ENCODE data around the gene H2BW1.
"Not testable (repeated sequence)": the region's sequence is repeated elsewhere in the genome, so short reads cannot be mapped to it uniquely, and the experiment has no call there.

The H2BW1 gene, protein sequence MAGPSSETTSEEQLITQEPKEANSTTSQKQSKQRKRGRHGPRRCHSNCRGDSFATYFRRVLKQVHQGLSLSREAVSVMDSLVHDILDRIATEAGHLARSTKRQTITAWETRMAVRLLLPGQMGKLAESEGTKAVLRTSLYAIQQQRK

GRCh38 chrX:104013606-104014005 is at the start of gene H2BW1:
Gene H2BW1, minus strand, starts transcription at chrX:104013708. Its CDS starts 132 bp downstream, at chrX:104013576.
- DNase-seq: no peak

DNA sequence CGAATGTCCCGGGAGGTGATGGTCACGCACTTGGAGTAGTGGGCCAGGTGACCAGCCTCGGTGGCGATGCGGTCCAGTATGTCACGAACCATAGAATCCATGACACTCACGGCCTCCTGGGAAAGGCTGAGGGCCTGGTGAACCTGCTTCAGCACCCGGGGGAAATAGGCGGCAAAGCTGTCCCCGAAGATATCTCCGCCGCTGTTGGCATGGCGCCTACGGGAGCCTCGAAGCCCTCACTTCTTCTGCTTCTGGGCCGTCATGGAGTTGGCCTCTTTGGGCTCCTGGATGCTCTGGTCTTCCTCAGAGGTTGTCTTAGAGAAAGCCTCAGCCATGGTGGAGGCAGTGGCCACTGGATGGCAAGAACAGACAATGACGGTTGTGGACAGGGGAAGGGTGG is 49.1 kb upstream of the H2BW1 start:
- DNase-seq: not testable (repeated sequence)

DNA sequence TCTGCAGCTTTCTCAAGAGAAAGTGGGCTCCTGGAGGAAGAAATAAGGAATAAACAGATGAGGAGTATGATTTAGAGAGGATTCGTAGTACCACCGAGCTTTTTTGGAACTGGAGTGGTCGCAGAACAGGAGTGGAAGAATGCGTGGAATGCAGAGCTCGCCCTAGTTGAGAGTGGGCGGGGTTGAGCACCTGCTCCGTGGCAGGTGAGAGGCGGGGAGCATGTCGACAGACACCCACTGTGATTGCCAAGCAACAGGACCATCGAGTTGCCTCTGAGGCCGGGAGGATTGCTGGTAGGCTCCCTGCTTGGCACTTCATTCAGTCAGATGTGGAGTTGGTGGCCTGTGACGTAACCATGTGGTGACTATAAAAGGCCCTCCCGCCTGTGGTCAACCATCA is 41.4 kb upstream of the H2BW1 start:
- DNase-seq: not testable (repeated sequence)

DNA sequence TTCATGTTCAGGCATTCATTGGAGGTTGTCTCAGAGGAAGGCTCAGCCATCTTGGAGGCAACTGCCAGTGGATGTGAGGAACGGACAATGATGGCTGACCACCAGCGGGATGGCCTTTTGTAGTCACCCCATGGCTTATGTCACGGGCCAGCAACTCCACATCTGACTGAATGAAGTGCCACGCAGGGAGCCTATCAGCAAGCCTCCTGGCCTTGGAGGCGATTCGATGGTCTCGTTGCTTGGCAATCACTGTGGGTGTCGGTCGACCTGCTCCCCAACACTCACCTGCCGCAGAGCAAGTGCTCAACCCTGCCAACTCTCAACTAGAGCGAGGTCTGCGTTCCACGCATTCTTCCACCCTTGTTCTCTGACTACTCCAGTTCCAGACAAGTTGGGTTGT is 33.7 kb upstream of the H2BW1 start:
- DNase-seq: no peak

- DNase-seq: no peak
Measured at GRCh38 chrX:104045642-104046041, 32.1 kb upstream of the H2BW1 start.

GRCh38 chrX:104041003-104041402 is 27.5 kb upstream of the H2BW1 start:
- DNase-seq: no peak

DNA sequence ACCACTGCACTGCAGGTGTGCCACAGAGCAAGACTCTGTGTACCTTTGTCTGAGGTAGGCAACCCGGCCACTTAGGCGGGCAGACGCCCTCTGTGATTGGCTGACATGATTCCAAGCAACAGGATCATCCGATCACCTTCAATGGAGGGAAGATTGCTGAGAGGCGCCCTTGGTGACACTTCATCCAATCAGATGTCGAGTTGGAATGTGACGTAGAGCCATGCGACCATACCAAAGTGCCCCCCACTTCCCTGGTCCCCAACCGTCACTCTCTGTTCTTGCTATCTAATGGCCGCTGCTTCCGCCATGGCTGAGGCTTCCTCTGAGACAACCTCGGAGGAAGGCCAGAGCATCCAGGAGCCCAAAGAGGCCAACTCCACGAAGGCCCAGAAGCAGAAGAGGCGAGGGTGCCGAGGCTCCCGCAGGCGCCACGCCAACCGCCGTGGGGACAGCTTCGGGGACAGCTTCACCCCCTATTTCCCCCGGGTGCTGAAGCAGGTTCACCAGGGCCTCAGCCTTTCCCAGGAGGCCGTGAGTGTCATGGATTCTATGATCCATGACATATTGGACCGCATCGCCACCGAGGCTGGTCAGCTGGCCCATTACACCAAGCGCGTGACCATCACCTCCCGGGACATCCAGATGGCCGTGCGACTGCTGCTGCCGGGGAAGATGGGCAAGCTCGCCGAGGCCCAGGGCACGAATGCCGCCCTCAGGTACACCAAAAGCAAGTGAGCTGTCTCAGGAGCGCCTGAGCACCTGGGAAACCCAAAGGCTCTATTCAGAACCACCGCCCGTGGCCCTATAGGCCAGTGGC is 26.4 kb upstream of the H2BW1 start, which contains the start of gene H2BW2:
Gene H2BW2 (plus strand): TSS at position 268 of the 817 bp plus-strand sequence. CDS start 39 bp downstream, at position 307.
- DNase-seq: no peak

GRCh38 chrX:104018126-104018525 is 4.6 kb upstream of the H2BW1 start:
- no peak for DNase-seq

DNA sequence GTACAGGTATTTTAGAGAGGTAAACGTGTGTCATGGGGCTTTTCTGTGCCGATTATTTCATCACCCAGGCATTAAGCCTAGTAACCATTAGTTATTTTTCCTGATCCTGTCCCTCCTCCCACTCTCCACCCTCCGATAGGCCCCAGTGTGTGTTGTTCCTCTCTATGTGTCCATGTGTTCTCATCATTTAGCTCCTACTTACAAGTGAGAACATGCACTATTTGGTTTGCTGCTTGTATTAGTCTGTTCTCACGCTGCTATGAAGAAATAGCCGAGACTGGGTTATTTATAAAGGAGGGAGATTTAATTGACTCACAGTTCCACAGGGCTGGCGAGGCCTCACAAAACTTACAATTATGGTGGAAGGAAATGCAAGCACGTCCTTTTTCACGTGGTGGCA is 2.1 kb upstream of the H2BW1 start:
- DNase-seq: not testable (repeated sequence)

DNA sequence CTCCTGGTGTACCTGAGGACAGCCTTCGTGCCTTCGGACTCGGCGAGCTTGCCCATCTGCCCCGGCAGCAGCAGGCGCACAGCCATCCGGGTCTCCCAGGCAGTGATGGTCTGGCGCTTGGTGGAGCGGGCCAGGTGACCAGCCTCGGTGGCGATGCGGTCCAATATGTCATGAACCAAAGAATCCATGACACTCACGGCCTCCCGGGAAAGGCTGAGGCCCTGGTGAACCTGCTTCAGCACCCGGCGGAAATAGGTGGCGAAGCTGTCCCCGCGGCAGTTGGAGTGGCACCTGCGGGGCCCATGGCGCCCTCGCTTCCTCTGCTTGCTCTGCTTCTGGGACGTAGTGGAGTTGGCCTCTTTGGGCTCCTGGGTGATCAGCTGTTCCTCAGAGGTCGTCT is 350 bp downstream of the H2BW1 start:
- DNase-seq: no peak

DNA sequence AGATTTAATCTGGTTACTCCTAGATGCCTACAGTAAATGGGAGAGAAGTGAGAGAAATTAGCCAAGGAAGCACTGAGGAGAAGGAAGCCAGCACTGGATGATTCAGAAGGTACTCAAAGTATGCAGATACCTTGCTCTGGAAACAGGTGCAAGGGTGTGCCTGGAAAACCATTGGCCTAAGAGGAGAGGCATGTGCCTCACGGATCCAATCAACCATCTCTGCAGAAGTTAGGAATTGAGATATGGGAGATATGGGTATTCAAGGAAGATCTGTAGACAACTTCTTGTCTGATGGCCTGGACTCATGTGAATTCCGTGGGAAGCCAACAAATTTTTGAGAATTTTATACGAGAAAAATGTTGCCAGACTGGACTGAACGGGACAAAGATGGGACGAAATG is 4.7 kb downstream of the H2BW1 start:
- DNase-seq: no peak

DNA sequence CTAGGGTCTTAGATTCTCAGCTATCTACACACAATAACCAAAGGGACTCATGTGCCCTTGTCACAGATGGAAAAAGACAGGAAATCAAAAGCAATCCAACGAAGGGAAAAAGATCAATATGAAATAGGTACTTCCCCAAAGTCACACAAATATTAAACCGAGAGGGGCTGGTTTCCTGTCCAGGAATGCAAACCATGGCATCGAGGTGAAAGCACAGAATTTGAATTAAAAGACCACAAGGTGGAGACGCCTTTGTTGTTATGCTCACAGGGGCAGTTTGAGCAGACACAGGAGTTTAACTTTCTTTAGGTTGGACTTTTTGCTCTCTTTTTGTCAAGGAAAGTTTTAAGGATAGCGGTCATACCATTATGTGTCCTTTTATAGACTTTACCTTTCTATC is 14.3 kb downstream of the H2BW1 start:
- no peak for DNase-seq

DNA sequence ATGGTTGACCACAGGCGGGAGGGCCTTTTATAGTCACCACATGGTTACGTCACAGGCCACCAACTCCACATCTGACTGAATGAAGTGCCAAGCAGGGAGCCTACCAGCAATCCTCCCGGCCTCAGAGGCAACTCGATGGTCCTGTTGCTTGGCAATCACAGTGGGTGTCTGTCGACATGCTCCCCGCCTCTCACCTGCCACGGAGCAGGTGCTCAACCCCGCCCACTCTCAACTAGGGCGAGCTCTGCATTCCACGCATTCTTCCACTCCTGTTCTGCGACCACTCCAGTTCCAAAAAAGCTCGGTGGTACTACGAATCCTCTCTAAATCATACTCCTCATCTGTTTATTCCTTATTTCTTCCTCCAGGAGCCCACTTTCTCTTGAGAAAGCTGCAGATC is 30.0 kb downstream of the H2BW1 start:
- not testable (repeated sequence) for DNase-seq

GRCh38 chrX:103962411-103963278 is 50.9 kb downstream of the H2BW1 start, which contains the start of gene TMSB15B:
Gene TMSB15B, plus strand, starts transcription at chrX:103962627.
- not testable (repeated sequence) for DNase-seq

Measured in NCI-H2107 (cell line).